ENCODE results near the gene UBAP2L. TPM values are rescaled to one million over a fixed set of nuclear protein-coding genes. Genes with fewer than 3 reads are reported as not detected.
A peak's percentile ranks its signal among the peaks of the same experiment; 100 is the strongest.
"Not testable (repeated sequence)": the region's sequence is repeated elsewhere in the genome, so short reads cannot be mapped to it uniquely, and the experiment has no call there.

The UBAP2L gene
- total RNA-seq, 2 donors from 2014 or later = 198 to 224 TPM

- Histone ChIP-seq H3K27ac (ENCODE audit: low read depth, low read length) (no peak overlapping the region), H3K9ac (ENCODE audit: extremely low read depth, low read length, poor library complexity, severe bottlenecking) (no peak overlapping the region), H3K4me1 (ENCODE audit: control insufficient read depth, insufficient read depth, low read length) (peaks cover 6% of the 10 kb centered on the region), H3K36me3 (ENCODE audit: control insufficient read depth, insufficient read depth, low read length) (peaks cover 50% of the 10 kb centered on the region), H3K9me3 (ENCODE audit: control insufficient read depth, low read length) (no peaks in the 10 kb centered on the region), H3K4me3 (ENCODE audit: low read length) (peak overlapping the region; percentile 93), H3K27me3 (ENCODE audit: control insufficient read depth, insufficient read depth, low read length, poor library complexity, severe bottlenecking) (no peaks in the 10 kb centered on the region)
- TF ChIP-seq CTCF (conservative IDR thresholded peaks at IDR 0.05) = no peak
- DNase-seq = no peak
- peaks cover 54% of the 10 kb centered on the region for H3K36me3 Mint-ChIP-seq (ENCODE audit: low read depth)
- 85 to 100% methylated on average over 1 of the region's 2 CpGs for WGBS, 2 experiments (ENCODE audit: insufficient coverage in 1 of 2, insufficient read length in 1 of 2)
- H3K4me1 Mint-ChIP-seq = peaks cover 31% of the 10 kb centered on the region
- H3K9me3 Mint-ChIP-seq = no peaks in the 10 kb centered on the region
- H3K27ac Mint-ChIP-seq = no peak overlapping the region
- peak overlapping the region; percentile 98 for H3K4me3 Mint-ChIP-seq
- H3K27me3 Mint-ChIP-seq (ENCODE audit: insufficient read depth) = no peaks in the 10 kb centered on the region
Observed at GRCh38 chr1:154223621-154224020, 2.9 kb downstream of the UBAP2L start.

GRCh38 chr1:154225370-154225769, 4.6 kb downstream of the UBAP2L start:
- H3K4me3 ChIP-seq (ENCODE audit: low read length) = no peak overlapping the region
- no peak overlapping the region for H3K9ac ChIP-seq (ENCODE audit: extremely low read depth, low read length, poor library complexity, severe bottlenecking)
- H3K27me3 ChIP-seq (ENCODE audit: control insufficient read depth, insufficient read depth, low read length, poor library complexity, severe bottlenecking) = no peaks in the 10 kb centered on the region
- no peak for DNase-seq
- Mint-ChIP-seq H3K27me3 (ENCODE audit: insufficient read depth) (no peaks in the 10 kb centered on the region), H3K9me3 (no peaks in the 10 kb centered on the region), H3K36me3 (ENCODE audit: low read depth) (peaks cover 65% of the 10 kb centered on the region), H3K4me3 (no peak overlapping the region), H3K4me1 (peaks cover 23% of the 10 kb centered on the region), H3K27ac (no peak overlapping the region)
- WGBS, 2 experiments (ENCODE audit: insufficient coverage in 1 of 2, insufficient read length in 1 of 2) = 94 to 100% methylated on average over 2 of the region's 2 CpGs
- H3K27ac ChIP-seq (ENCODE audit: low read depth, low read length) = no peak overlapping the region
- no peaks in the 10 kb centered on the region for H3K9me3 ChIP-seq (ENCODE audit: control insufficient read depth, low read length)
- H3K4me1 ChIP-seq (ENCODE audit: control insufficient read depth, insufficient read depth, low read length) = peaks cover 6% of the 10 kb centered on the region
- peaks cover 63% of the 10 kb centered on the region for H3K36me3 ChIP-seq (ENCODE audit: control insufficient read depth, insufficient read depth, low read length)
- TF ChIP-seq CTCF (conservative IDR thresholded peaks at IDR 0.05) = no peak

- H3K36me3 ChIP-seq (ENCODE audit: control insufficient read depth, insufficient read depth, low read length) = peaks cover 91% of the 10 kb centered on the region
- not testable (repeated sequence) for H3K4me1 Mint-ChIP-seq; H3K27me3 ChIP-seq (ENCODE audit: control insufficient read depth, insufficient read depth, low read length, poor library complexity, severe bottlenecking); H3K4me1 ChIP-seq (ENCODE audit: control insufficient read depth, insufficient read depth, low read length); H3K9ac ChIP-seq (ENCODE audit: extremely low read depth, low read length, poor library complexity, severe bottlenecking); H3K9me3 ChIP-seq (ENCODE audit: control insufficient read depth, low read length); H3K27ac Mint-ChIP-seq; H3K4me3 Mint-ChIP-seq; H3K9me3 Mint-ChIP-seq; H3K27ac ChIP-seq (ENCODE audit: low read depth, low read length); H3K4me3 ChIP-seq (ENCODE audit: low read length); DNase-seq; H3K27me3 Mint-ChIP-seq (ENCODE audit: insufficient read depth)
- 94 to 100% methylated on average over 1 to 3 of the region's 3 CpGs for WGBS, 2 experiments (ENCODE audit: insufficient coverage in 1 of 2, insufficient read length in 1 of 2)
- H3K36me3 Mint-ChIP-seq (ENCODE audit: low read depth) = peaks cover 88% of the 10 kb centered on the region
Observed at GRCh38 chr1:154231112-154231511, 10.4 kb downstream of the UBAP2L start.

- 91 to 96% methylated on average over 11 to 12 of the region's 12 CpGs for WGBS, 2 experiments (ENCODE audit: insufficient coverage in 1 of 2, insufficient read length in 1 of 2)
- not testable (repeated sequence) for H3K27ac ChIP-seq (ENCODE audit: low read depth, low read length); H3K4me3 ChIP-seq (ENCODE audit: low read length); H3K9me3 ChIP-seq (ENCODE audit: control insufficient read depth, low read length); H3K4me1 ChIP-seq (ENCODE audit: control insufficient read depth, insufficient read depth, low read length); H3K9ac ChIP-seq (ENCODE audit: extremely low read depth, low read length, poor library complexity, severe bottlenecking); H3K27me3 ChIP-seq (ENCODE audit: control insufficient read depth, insufficient read depth, low read length, poor library complexity, severe bottlenecking); H3K9me3 Mint-ChIP-seq; DNase-seq; H3K27ac Mint-ChIP-seq; H3K4me1 Mint-ChIP-seq; H3K27me3 Mint-ChIP-seq (ENCODE audit: insufficient read depth); H3K4me3 Mint-ChIP-seq
- H3K36me3 ChIP-seq (ENCODE audit: control insufficient read depth, insufficient read depth, low read length) = peaks cover 92% of the 10 kb centered on the region
- H3K36me3 Mint-ChIP-seq (ENCODE audit: low read depth) = peaks cover 88% of the 10 kb centered on the region
Observed at GRCh38 chr1:154233127-154233526, 12.4 kb downstream of the UBAP2L start.

Measured in endodermal cell (in vitro differentiated cells).